Hepatocyte (in vitro differentiated cells): ENCODE measurements around the gene PPFIBP2. TPM values are rescaled to one million over a fixed set of nuclear protein-coding genes. Genes with fewer than 3 reads are reported as not detected.
"Not testable (repeated sequence)": the region's sequence is repeated elsewhere in the genome, so short reads cannot be mapped to it uniquely, and the experiment has no call there.

Source experiments
- DNase-seq: peaks from one replicate; pipeline ENCODE4 v3.0.0-alpha.2; 2016; ENCODE audit warnings: low spot score
- H2AFZ ChIP-seq: fragments of 200-600 bp; sonication (generic); 2 replicates; pipeline ENCODE4 v1.6.0; 2016; ENCODE audit warnings: antibody characterized with exemption, mild to moderate bottlenecking
- H3K27ac ChIP-seq: fragments of 200-600 bp; sonication (generic); 2 replicates; pipeline ENCODE4 v1.5.1; 2016; ENCODE audit warnings: mild to moderate bottlenecking
- H3K27me3 ChIP-seq: fragments of 200-600 bp; sonication (generic); 2 replicates; pipeline ENCODE4 v1.6.1; 2016
- H3K36me3 ChIP-seq: fragments of 200-600 bp; sonication (generic); replicated peaks from 2 replicates; pipeline ENCODE4 v1.5.1; 2016; ENCODE audit warnings: low read depth; ENCODE audit not compliant: insufficient read depth
- H3K4me1 ChIP-seq: fragments of 200-600 bp; sonication (generic); 2 replicates; pipeline ENCODE4 v1.5.1; 2016; ENCODE audit warnings: mild to moderate bottlenecking, moderate library complexity; ENCODE audit not compliant: insufficient read depth
- H3K4me2 ChIP-seq: fragments of 200-600 bp; sonication (generic); 2 replicates; pipeline ENCODE4 v1.6.0; 2016
- H3K4me3 ChIP-seq: fragments of 200-600 bp; sonication (generic); 2 replicates; pipeline ENCODE4 v1.5.1; 2016; ENCODE audit warnings: mild to moderate bottlenecking
- H3K79me2 ChIP-seq: fragments of 200-600 bp; sonication (generic); 2 replicates; pipeline ENCODE4 v1.6.0; 2017; ENCODE audit warnings: mild to moderate bottlenecking
- H3K9me2 ChIP-seq: fragments of 200-600 bp; sonication (generic); replicated peaks from 2 replicates; pipeline ENCODE4 v1.6.0; 2017; ENCODE audit warnings: mild to moderate bottlenecking; ENCODE audit not compliant: insufficient read depth
- H3K9me3 ChIP-seq: fragments of 200-600 bp; sonication (generic); 2 replicates; pipeline ENCODE4 v1.5.1; 2016; ENCODE audit warnings: low read depth, mild to moderate bottlenecking
- H4K20me1 ChIP-seq: fragments of 200-600 bp; sonication (generic); 2 replicates; pipeline ENCODE4 v1.6.0; 2016; ENCODE audit warnings: mild to moderate bottlenecking; ENCODE audit not compliant: insufficient read depth, poor library complexity, severe bottlenecking
- EZH2 ChIP-seq: fragments of 200-600 bp; sonication (generic); IDR thresholded peaks from 2 replicates; pipeline ENCODE4 v1.6.1; 2016; ENCODE audit warnings: antibody characterized with exemption, mild to moderate bottlenecking, borderline replicate concordance
- EZH2phosphoT487 ChIP-seq: fragments of 200-600 bp; sonication (generic); IDR thresholded peaks from one replicate; pipeline ENCODE4 v1.6.1; 2018; ENCODE audit warnings: antibody characterized with exemption, mild to moderate bottlenecking, low read depth, moderate library complexity; ENCODE audit not compliant: unreplicated experiment, severe bottlenecking
- WGBS: methylation state at CpG from one replicate; pipeline ENCODE4 v1.1.6; 2016; ENCODE audit warnings: low lambda C conversion rate; ENCODE audit errors: missing lambda C conversion rate; 5-methylcytosine and 5-hydroxymethylcytosine counted together
- polyA plus RNA-seq: library from polyadenylated mRNA; unstranded; fragments of >200 nt; fragmentation: Nextera tagmentation; extraction: Ambion mirVana; gene quantifications from 2 replicates; pipeline ENCODE4 v1.2.1, GENCODE V29; 2016
- total RNA-seq: library from RNA; depleted of rRNA; stranded (reverse); fragments of >200 nt; gene quantifications from 2 replicates; pipeline ENCODE4 v1.2.3, GENCODE V29; 2014
- TF ChIP-seq, protein P1 (sequence below): fragments of 200-600 bp; sonication (generic); IDR thresholded peaks from 2 replicates; pipeline ENCODE4 v1.5.1; 2016; ENCODE audit warnings: antibody characterized with exemption, mild to moderate bottlenecking; ENCODE audit not compliant: poor library complexity

PPFIBP2 gene
- total and polyA plus RNA-seq, 2 experiments from 2014 or later: 33.9 to 55.8 TPM

- Histone ChIP-seq H3K36me3 (no peaks in the 10 kb centered on the region), H2AFZ (no peak overlapping the region), H3K4me1 (peaks cover 30% of the 10 kb centered on the region), H3K4me2 (peak overlapping the region; percentile 88), H3K27me3 (no peaks in the 10 kb centered on the region), H4K20me1 (no peaks in the 10 kb centered on the region), H3K9me3 (no peaks in the 10 kb centered on the region), H3K9me2 (no peaks in the 10 kb centered on the region), H3K4me3 (no peak overlapping the region), H3K27ac (no peak overlapping the region), H3K79me2 (peaks cover 42% of the 10 kb centered on the region)
- no peak for TF ChIP-seq EZH2
- TF ChIP-seq, protein P1, sequence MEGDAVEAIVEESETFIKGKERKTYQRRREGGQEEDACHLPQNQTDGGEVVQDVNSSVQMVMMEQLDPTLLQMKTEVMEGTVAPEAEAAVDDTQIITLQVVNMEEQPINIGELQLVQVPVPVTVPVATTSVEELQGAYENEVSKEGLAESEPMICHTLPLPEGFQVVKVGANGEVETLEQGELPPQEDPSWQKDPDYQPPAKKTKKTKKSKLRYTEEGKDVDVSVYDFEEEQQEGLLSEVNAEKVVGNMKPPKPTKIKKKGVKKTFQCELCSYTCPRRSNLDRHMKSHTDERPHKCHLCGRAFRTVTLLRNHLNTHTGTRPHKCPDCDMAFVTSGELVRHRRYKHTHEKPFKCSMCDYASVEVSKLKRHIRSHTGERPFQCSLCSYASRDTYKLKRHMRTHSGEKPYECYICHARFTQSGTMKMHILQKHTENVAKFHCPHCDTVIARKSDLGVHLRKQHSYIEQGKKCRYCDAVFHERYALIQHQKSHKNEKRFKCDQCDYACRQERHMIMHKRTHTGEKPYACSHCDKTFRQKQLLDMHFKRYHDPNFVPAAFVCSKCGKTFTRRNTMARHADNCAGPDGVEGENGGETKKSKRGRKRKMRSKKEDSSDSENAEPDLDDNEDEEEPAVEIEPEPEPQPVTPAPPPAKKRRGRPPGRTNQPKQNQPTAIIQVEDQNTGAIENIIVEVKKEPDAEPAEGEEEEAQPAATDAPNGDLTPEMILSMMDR: no peak
- TF ChIP-seq EZH2phosphoT487: no peak
- 85% methylated on average over 12 of the region's 12 CpGs for WGBS
- no peak for DNase-seq
Observed at GRCh38 chr11:7516475-7516874, 2.7 kb downstream of the PPFIBP2 start.

DNA sequence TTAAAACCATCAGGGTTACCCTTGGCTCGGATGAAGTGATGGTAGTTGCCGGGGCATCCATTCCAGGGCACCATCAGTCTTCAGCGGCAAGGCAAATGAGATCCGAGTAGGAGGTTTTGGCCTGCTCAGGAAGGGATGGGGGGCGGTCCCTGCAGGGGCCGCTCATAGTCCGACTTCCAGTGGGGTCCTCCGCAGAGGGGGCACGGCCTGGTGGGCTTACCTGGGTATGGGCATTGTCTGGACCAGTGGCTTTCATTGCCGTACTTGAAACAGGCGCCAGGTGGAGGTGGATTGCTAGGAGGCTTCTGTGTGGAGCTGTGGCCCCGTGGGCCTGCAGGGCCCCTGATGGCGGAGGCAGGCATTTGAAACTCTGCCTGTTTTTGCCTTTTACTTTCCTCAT is 3.9 kb downstream of the PPFIBP2 start:
- H4K20me1 ChIP-seq, H3K9me2 ChIP-seq, H2AFZ ChIP-seq, H3K27ac ChIP-seq, H3K27me3 ChIP-seq, DNase-seq, H3K4me2 ChIP-seq, H3K4me3 ChIP-seq, H3K36me3 ChIP-seq, H3K9me3 ChIP-seq: not testable (repeated sequence)
- Histone ChIP-seq H3K79me2 (peaks cover 49% of the 10 kb centered on the region), H3K4me1 (peaks cover 18% of the 10 kb centered on the region)
- WGBS: 96% methylated on average over 13 of the region's 13 CpGs

DNA sequence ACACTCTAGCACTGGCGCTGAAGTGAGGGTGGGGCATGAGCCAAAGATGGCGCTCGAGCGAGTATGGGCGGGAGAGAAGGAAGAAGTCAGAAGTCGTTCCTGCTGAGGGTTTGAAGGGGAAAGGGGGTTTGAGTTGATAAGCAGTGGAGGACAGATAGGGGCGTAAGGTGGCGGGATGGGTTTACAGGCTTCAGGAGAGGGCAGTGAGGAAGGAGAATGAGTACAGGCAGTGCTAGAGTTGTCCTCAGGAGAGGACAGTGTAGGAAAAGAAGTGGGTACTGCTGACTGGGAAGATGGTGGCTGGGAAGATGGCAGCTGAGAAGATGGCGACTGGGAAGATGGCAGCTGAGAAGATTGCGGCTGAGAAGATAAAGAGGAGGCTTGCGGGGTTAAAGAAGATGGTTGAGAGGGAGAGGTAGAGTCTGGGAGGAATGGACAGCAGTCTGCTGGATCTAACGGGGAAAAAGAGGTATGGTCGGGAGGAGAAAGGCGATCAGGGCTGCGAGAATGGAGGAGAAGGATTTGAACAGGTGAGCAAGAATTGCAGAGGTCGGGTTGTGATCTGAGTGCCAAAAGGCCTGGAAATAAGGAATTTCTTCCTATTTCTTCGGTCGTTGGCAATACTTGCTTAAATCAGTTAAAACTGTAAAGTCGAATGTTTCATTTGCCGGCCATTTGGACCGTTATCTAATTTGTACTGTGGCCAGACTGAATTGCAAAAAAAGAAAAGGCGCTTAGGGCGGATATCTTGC is 5.2 kb downstream of the PPFIBP2 start:
- no peak for DNase-seq
- WGBS: 95% methylated on average over 23 of the region's 23 CpGs
- Histone ChIP-seq H3K4me3 (no peak overlapping the region), H3K9me2 (no peaks in the 10 kb centered on the region), H3K27ac (no peak overlapping the region), H3K4me1 (peaks cover 13% of the 10 kb centered on the region), H2AFZ (no peak overlapping the region), H3K36me3 (no peaks in the 10 kb centered on the region), H3K79me2 (peaks cover 59% of the 10 kb centered on the region), H3K9me3 (no peaks in the 10 kb centered on the region), H3K4me2 (no peak overlapping the region), H4K20me1 (no peaks in the 10 kb centered on the region), H3K27me3 (no peaks in the 10 kb centered on the region)
- TF ChIP-seq, protein P1: no peak
- TF ChIP-seq EZH2phosphoT487 (no peak), EZH2 (no peak)

GRCh38 chr11:7520011-7520942 is 6.5 kb downstream of the PPFIBP2 start:
- peaks cover 9% of the 10 kb centered on the region for H3K4me1 ChIP-seq
- DNase-seq: no peak
- no peaks in the 10 kb centered on the region for H3K9me2 ChIP-seq
- H4K20me1 ChIP-seq: no peaks in the 10 kb centered on the region
- H3K27me3 ChIP-seq: no peaks in the 10 kb centered on the region
- 90% methylated on average over 18 of the region's 18 CpGs for WGBS
- peak overlapping the region; percentile 31 for H3K4me2 ChIP-seq
- no peaks in the 10 kb centered on the region for H3K9me3 ChIP-seq
- H3K36me3 ChIP-seq: no peaks in the 10 kb centered on the region
- H3K27ac ChIP-seq: peak overlapping the region; percentile 71
- H3K79me2 ChIP-seq: peaks cover 60% of the 10 kb centered on the region
- no peak overlapping the region for H3K4me3 ChIP-seq
- TF ChIP-seq EZH2 (no peak), EZH2phosphoT487 (no peak)
- TF ChIP-seq, protein P1: no peak
- H2AFZ ChIP-seq: no peak overlapping the region
